SU-DHL-6 (cell line): Measurements from ENCODE around the gene RASIP1.

ENCODE experiments used
- EZH2phosphoT487 ChIP-seq: fragments of 200-600 bp; sonication (generic), shearing (Covaris generic); conservative IDR thresholded peaks from 2 replicates; pipeline ENCODE4 v1.6.1; 2018; ENCODE audit warnings: mild to moderate bottlenecking, antibody characterized with exemption, low read length, moderate library complexity, mixed read lengths
- TF ChIP-seq, protein P1 (sequence below): fragments of 200-600 bp; sonication (generic); IDR thresholded peaks from one replicate; pipeline ENCODE4 v1.5.1; 2017; ENCODE audit warnings: antibody characterized with exemption, mild to moderate bottlenecking, low read length, moderate library complexity; ENCODE audit not compliant: insufficient read depth, poor library complexity, severe bottlenecking

DNA sequence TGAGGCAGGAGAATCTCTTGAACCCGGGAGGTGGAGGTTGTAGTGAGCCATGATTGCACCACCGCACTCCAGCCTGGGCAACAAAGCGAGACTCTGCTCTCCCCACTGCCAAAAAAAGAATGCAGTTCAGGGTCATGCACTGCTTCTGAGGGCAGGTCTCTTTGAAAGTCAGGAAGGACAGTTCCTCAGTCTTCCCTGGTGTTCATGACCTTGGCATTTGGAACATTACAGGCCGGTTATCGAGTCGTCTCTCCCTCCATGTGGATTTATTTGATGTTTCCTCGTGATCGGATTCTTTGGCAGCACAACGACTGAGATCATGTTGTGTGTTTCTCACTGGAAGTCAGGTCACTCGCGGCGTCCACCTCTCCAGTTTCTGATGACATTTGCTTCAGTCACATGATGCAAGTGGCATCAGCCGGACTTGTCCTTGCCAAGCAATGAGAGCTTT, 32.1 kb upstream of the RASIP1 start:
- TF ChIP-seq, protein P1, sequence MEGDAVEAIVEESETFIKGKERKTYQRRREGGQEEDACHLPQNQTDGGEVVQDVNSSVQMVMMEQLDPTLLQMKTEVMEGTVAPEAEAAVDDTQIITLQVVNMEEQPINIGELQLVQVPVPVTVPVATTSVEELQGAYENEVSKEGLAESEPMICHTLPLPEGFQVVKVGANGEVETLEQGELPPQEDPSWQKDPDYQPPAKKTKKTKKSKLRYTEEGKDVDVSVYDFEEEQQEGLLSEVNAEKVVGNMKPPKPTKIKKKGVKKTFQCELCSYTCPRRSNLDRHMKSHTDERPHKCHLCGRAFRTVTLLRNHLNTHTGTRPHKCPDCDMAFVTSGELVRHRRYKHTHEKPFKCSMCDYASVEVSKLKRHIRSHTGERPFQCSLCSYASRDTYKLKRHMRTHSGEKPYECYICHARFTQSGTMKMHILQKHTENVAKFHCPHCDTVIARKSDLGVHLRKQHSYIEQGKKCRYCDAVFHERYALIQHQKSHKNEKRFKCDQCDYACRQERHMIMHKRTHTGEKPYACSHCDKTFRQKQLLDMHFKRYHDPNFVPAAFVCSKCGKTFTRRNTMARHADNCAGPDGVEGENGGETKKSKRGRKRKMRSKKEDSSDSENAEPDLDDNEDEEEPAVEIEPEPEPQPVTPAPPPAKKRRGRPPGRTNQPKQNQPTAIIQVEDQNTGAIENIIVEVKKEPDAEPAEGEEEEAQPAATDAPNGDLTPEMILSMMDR = no peak
- no peak for TF ChIP-seq EZH2phosphoT487
